ENCODE measurements around the gene APPL2.

The APPL2 gene

GRCh38 chr12:105214670-105215375 lies 21.2 kb downstream of the APPL2 start:
- TF ChIP-seq, protein P1, sequence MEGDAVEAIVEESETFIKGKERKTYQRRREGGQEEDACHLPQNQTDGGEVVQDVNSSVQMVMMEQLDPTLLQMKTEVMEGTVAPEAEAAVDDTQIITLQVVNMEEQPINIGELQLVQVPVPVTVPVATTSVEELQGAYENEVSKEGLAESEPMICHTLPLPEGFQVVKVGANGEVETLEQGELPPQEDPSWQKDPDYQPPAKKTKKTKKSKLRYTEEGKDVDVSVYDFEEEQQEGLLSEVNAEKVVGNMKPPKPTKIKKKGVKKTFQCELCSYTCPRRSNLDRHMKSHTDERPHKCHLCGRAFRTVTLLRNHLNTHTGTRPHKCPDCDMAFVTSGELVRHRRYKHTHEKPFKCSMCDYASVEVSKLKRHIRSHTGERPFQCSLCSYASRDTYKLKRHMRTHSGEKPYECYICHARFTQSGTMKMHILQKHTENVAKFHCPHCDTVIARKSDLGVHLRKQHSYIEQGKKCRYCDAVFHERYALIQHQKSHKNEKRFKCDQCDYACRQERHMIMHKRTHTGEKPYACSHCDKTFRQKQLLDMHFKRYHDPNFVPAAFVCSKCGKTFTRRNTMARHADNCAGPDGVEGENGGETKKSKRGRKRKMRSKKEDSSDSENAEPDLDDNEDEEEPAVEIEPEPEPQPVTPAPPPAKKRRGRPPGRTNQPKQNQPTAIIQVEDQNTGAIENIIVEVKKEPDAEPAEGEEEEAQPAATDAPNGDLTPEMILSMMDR (IDR thresholded peaks at IDR 0.05; ENCODE audit: low read depth, low read length): no peak
- peak; percentile 31 to 34 for DNase-seq (ENCODE audit: low read depth in 2 of 2)
- no peak overlapping the region for H3K4me3 ChIP-seq (replicated peaks in 1 of 2; ENCODE audit: low read depth in 2 of 2, low read length in 2 of 2)

GRCh38 chr12:105214148-105214547 lies 21.8 kb downstream of the APPL2 start:
- no peak overlapping the region for H3K4me3 ChIP-seq (replicated peaks in 1 of 2; ENCODE audit: low read depth in 2 of 2, low read length in 2 of 2)
- TF ChIP-seq, protein P1 (IDR thresholded peaks at IDR 0.05; ENCODE audit: low read depth, low read length): no peak
- peak; percentile 27 to 49 for DNase-seq (ENCODE audit: low read depth in 2 of 2)

GRCh38 chr12:105212438-105212837 lies 23.5 kb downstream of the APPL2 start:
- no peak overlapping the region for H3K4me3 ChIP-seq (replicated peaks in 1 of 2; ENCODE audit: low read depth in 2 of 2, low read length in 2 of 2)
- peak; percentile 58 to 59 for DNase-seq (ENCODE audit: low read depth in 2 of 2)
- TF ChIP-seq, protein P1 (IDR thresholded peaks at IDR 0.05; ENCODE audit: low read depth, low read length): no peak

DNA sequence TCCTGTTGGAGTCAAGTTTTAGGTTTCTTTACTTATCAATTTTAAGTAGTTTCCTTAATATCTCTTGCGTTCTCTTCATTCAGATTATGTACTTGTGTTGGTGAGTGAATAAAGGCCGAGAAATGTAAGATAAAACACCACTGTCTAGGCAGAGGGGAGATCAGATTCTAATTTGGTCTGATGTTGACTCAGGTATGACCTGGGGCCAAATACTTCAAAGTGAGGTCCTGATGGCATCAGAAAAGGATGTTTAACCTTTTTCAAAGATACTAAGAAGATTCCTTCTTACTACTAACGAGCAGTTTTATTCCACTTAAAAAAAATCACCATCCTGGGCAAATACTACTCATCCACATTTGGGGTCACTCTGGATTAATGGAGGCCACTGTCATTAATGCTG lies 26.9 kb downstream of the APPL2 start:
- no peak for DNase-seq (ENCODE audit: low read depth in 2 of 2)
- TF ChIP-seq, protein P1 (IDR thresholded peaks at IDR 0.05; ENCODE audit: low read depth, low read length): no peak
- no peak overlapping the region for H3K4me3 ChIP-seq (replicated peaks in 1 of 2; ENCODE audit: low read depth in 2 of 2, low read length in 2 of 2)

DNA sequence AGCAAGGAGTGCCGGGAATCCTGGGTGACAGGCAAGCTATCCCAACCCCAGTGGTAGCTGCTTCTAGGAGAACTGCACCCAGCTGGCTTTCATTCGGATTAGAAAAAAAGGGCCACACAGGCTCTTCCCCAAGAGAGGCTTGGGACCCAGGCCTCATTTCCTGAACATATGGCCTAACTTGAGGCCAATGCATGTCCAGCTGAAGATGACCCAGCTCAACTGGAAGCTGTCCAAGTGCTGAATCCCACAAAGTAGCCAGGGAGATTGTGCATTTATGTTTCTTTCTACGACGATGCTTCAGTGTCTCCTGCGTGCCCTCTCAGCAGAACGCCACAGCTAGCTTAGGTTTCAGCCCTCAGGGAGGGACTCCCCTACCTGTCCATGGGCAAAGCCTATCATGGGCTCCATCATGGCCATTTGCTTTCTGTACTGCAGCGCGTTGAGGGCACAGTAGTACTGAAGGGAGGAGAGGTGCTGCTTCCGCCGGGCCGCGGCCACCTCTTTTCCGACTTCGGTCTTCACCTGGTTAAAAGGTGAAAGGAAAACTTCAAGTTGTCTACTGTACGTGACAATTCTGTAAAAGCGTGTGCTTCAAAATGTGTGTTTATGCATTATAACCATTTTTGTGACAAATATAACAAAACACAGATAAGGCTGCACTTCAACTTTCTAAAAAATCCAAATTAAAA lies 29.1 kb downstream of the APPL2 start:
- peak in 1 of 2 donors; percentile 41 for DNase-seq (ENCODE audit: low read depth in 2 of 2)
- TF ChIP-seq, protein P1 (IDR thresholded peaks at IDR 0.05; ENCODE audit: low read depth, low read length): no peak
- H3K4me3 ChIP-seq (replicated peaks in 1 of 2; ENCODE audit: low read depth in 2 of 2, low read length in 2 of 2): no peak overlapping the region

- TF ChIP-seq, protein P1 (IDR thresholded peaks at IDR 0.05; ENCODE audit: low read depth, low read length): no peak
- no peak overlapping the region for H3K4me3 ChIP-seq (replicated peaks in 1 of 2; ENCODE audit: low read depth in 2 of 2, low read length in 2 of 2)
- DNase-seq (ENCODE audit: low read depth in 2 of 2): no peak
These were observed 30.5 kb downstream of the APPL2 start for GRCh38 chr12:105205322-105206048.
